ENCODE measurements around the gene NMNAT3.

NMNAT3 gene

GRCh38 chr3:139652561-139652960, 25.2 kb downstream of the NMNAT3 start:
- no peak for DNase-seq (ENCODE audit: low spot score)
- H3K27ac ChIP-seq = no peak overlapping the region
- TF ChIP-seq, protein P1, sequence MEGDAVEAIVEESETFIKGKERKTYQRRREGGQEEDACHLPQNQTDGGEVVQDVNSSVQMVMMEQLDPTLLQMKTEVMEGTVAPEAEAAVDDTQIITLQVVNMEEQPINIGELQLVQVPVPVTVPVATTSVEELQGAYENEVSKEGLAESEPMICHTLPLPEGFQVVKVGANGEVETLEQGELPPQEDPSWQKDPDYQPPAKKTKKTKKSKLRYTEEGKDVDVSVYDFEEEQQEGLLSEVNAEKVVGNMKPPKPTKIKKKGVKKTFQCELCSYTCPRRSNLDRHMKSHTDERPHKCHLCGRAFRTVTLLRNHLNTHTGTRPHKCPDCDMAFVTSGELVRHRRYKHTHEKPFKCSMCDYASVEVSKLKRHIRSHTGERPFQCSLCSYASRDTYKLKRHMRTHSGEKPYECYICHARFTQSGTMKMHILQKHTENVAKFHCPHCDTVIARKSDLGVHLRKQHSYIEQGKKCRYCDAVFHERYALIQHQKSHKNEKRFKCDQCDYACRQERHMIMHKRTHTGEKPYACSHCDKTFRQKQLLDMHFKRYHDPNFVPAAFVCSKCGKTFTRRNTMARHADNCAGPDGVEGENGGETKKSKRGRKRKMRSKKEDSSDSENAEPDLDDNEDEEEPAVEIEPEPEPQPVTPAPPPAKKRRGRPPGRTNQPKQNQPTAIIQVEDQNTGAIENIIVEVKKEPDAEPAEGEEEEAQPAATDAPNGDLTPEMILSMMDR (conservative IDR thresholded peaks at IDR 0.05; ENCODE audit: low read depth) = no peak
- ChIA-PET CTCF (interaction anchor here (0.7 kb wide), 1 partner anchor 1105 kb away, joined by 3 read pairs; no protein-coding TSS in a partner anchor), POLR2A (ENCODE audit: low non-redundant PET) (no interaction called here)

GRCh38 chr3:139647866-139648435, 29.8 kb downstream of the NMNAT3 start:
- CTCF ChIA-PET = no interaction called here
- no peak for DNase-seq (ENCODE audit: low spot score)
- TF ChIP-seq, protein P1 (conservative IDR thresholded peaks at IDR 0.05; ENCODE audit: low read depth) = no peak
- POLR2A ChIA-PET (ENCODE audit: low non-redundant PET) = no interaction called here
- no peak overlapping the region for H3K27ac ChIP-seq

DNA sequence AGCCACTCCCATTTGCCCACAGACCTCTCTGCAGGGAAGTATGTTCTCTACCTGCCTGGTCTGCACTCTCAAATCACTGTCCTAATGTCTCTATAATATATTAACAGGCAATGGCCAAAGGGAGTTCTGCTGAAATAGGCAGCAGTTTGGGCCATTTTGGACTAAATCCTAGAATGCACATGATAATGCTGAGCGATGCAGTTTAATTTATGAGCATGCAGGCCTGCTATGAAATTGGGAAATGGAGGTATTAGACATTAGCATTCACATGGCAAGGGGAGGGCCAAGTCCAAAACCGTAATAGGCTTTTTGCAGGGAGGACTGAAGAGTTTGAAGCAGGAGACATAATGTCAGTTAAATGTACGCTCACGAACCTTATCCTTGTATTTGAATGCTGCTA, 31.3 kb downstream of the NMNAT3 start:
- CTCF ChIA-PET = no interaction called here
- DNase-seq (ENCODE audit: low spot score) = no peak
- H3K27ac ChIP-seq = no peak overlapping the region
- POLR2A ChIA-PET (ENCODE audit: low non-redundant PET) = no interaction called here
- TF ChIP-seq, protein P1 (conservative IDR thresholded peaks at IDR 0.05; ENCODE audit: low read depth) = no peak

GRCh38 chr3:139642996-139643395, 34.8 kb downstream of the NMNAT3 start:
- POLR2A ChIA-PET (ENCODE audit: low non-redundant PET) = no interaction called here
- no peak for DNase-seq (ENCODE audit: low spot score)
- H3K27ac ChIP-seq = no peak overlapping the region
- TF ChIP-seq, protein P1 (conservative IDR thresholded peaks at IDR 0.05; ENCODE audit: low read depth) = no peak
- CTCF ChIA-PET = no interaction called here

DNA sequence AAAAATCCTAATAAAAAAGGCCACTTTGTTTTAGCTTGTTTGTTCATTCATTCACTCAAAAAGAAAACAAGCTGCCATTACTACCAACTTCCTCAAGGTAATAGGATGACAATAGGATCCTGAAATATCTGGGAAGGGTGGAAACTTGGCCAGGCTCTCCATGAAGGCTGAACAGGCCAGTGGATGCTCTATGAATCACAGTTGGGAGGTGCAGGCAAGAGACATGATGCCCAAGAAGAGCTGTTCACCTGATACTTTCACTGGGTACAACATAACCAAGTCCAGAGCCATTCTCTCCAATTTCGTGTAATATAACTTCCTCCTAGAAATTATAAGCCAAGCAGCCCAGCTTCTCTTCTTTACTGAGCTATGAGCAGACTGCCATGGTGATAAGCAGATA, 37.3 kb downstream of the NMNAT3 start:
- DNase-seq (ENCODE audit: low spot score) = no peak
- no peak overlapping the region for H3K27ac ChIP-seq
- CTCF ChIA-PET = interaction anchor here (0.6 kb wide), 1 partner anchor 671 kb away, joined by 10 read pairs; no protein-coding TSS in a partner anchor
- TF ChIP-seq, protein P1 (conservative IDR thresholded peaks at IDR 0.05; ENCODE audit: low read depth) = no peak
- POLR2A ChIA-PET (ENCODE audit: low non-redundant PET) = no interaction called here

DNA sequence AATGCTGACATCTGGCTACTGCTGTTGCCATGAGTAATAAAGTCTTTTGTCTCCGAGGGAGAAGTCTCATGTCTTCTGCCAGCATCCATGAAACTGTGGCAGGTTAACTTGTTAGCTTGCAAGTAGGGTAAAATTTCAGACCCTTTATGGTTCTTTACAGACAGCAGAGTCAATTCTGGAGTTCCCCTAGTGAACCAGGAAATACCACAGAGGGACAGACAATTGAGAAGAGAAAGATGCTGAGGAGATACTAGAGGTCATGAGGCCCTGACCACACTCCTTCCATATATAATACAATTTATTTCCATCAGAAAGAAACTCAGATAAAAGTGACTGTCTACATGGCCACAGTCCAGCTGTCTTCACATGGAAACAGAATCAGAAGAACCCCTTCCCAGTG, 38.1 kb downstream of the NMNAT3 start:
- CTCF ChIA-PET = no interaction called here
- TF ChIP-seq, protein P1 (conservative IDR thresholded peaks at IDR 0.05; ENCODE audit: low read depth) = no peak
- H3K27ac ChIP-seq = no peak overlapping the region
- no peak for DNase-seq (ENCODE audit: low spot score)
- POLR2A ChIA-PET (ENCODE audit: low non-redundant PET) = no interaction called here

Measured in RWPE1 (cell line).